Lung (tissue), 12 donors: ENCODE measurements around the gene ARFIP1. TPM values are rescaled to one million over a fixed set of nuclear protein-coding genes. Genes with fewer than 3 reads are reported as not detected.
A peak's percentile ranks its signal among the peaks of the same experiment; 100 is the strongest.

Experiments
- ATAC-seq: fragments of 200-7000 bp; cut with Tn5 transposase; one replicate; pipeline ENCODE4 v1.9.1; 2020; ENCODE audit warnings: moderate number of reproducible peaks; ENCODE audit not compliant: insufficient read depth, low FRiP score
- DNase-seq, 3 donors: peaks; one replicate each; pipeline ENCODE4 v3.0.0-alpha.2; 2013 to 2017
- H3K27ac ChIP-seq, 2 donors: one replicate each; pipeline ENCODE4 v1.5.1; 2013; ENCODE audit warnings: mild to moderate bottlenecking in 2 of 2, moderate library complexity in 2 of 2, control low read depth in 1 of 2, inconsistent platforms in 1 of 2, low read depth in 1 of 2, low read length in 1 of 2
- H3K27me3 ChIP-seq, 3 donors: one replicate each; pipeline ENCODE4 v1.5.1; 2013; ENCODE audit warnings: low read length in 2 of 3; ENCODE audit not compliant: control insufficient read depth in 3 of 3, insufficient read depth in 3 of 3
- H3K36me3 ChIP-seq, 4 donors: one replicate each; pipeline ENCODE4 v1.5.1; 2013; ENCODE audit warnings: low read length in 4 of 4, mild to moderate bottlenecking in 1 of 4, moderate library complexity in 1 of 4; ENCODE audit not compliant: control insufficient read depth in 4 of 4, insufficient read depth in 4 of 4
- H3K4me1 ChIP-seq, 5 donors: one replicate each; pipeline ENCODE4 v1.5.1; 2013; ENCODE audit warnings: low read length in 5 of 5, mild to moderate bottlenecking in 2 of 5, moderate library complexity in 1 of 5; ENCODE audit not compliant: control insufficient read depth in 5 of 5, insufficient read depth in 5 of 5
- H3K4me3 ChIP-seq: one replicate; pipeline ENCODE4 v1.5.1; 2013; ENCODE audit warnings: mild to moderate bottlenecking, control low read depth, moderate library complexity
- H3K9ac ChIP-seq, 2 donors: one replicate each; pipeline ENCODE4 v1.5.1; 2013; ENCODE audit warnings: low read length in 2 of 2, control low read depth in 1 of 2; ENCODE audit not compliant: insufficient read depth in 1 of 2
- H3K9me3 ChIP-seq, 4 donors: one replicate each; pipeline ENCODE4 v1.5.1; 2013; ENCODE audit warnings: low read length in 3 of 4, mild to moderate bottlenecking in 1 of 4, moderate library complexity in 1 of 4; ENCODE audit not compliant: control insufficient read depth in 4 of 4, insufficient read depth in 3 of 4
- CTCF ChIP-seq: IDR thresholded peaks from 2 replicates; pipeline ENCODE4 v1.5.1; 2012; ENCODE audit warnings: mild to moderate bottlenecking; ENCODE audit errors: control extremely low read depth, extremely low read depth
- WGBS, 2 donors: extraction: QIAGEN DNeasy Blood & Tissue Kit; methylation state at CpG; one replicate each; pipeline ENCODE4 v1.1.7; 2013; 5-methylcytosine and 5-hydroxymethylcytosine counted together
- polyA plus RNA-seq, 2 donors: library from polyadenylated mRNA; stranded (reverse); fragments of 200-250 nt; gene quantifications; one replicate each; pipeline ENCODE4 v1.2.1, GENCODE V29; 2013
- total RNA-seq, 2 donors: library from RNA; depleted of rRNA in 1 of 2; stranded (reverse); fragments of >200 nt in 1 of 2; gene quantifications; one replicate each; pipeline ENCODE4 v1.2.1, GENCODE V29; 2014 to 2021
- donor health status: control.
- donor health status: control.
- donor health status: Bipolar disorder and iron deficiency.
- donor health status: healthy.
- donor health status: DM: yes; HTN: yes; CAD: no.

Gene ARFIP1
- total and polyA plus RNA-seq, 4 donors, result 20.9 to 65.8 (median 25.1) TPM

GRCh38 chr4:152886201-152886600 lies 106.4 kb downstream of the ARFIP1 start:
- no peak overlapping the region for H3K9ac ChIP-seq
- no peak for TF ChIP-seq CTCF
- H3K27me3 ChIP-seq, result no peaks in the 10 kb centered on the region
- no peaks in the 10 kb centered on the region for H3K9me3 ChIP-seq
- no peak for ATAC-seq
- H3K36me3 ChIP-seq, result peaks cover 3 to 19% (median 14%) of the 10 kb centered on the region in 4 donors
- DNase-seq, result no peak
- WGBS, 2 donors, result 89 to 93% methylated on average over 1 of the region's 1 CpG
- H3K27ac ChIP-seq, result no peak overlapping the region
- H3K4me3 ChIP-seq, result no peak overlapping the region
- H3K4me1 ChIP-seq, result peaks cover 0 to 9% (median 0%) of the 10 kb centered on the region in 5 donors

GRCh38 chr4:152887981-152888380 lies 108.2 kb downstream of the ARFIP1 start:
- ATAC-seq, result no peak
- H3K36me3 ChIP-seq, result peaks cover 4 to 20% (median 14%) of the 10 kb centered on the region in 4 donors
- no peaks in the 10 kb centered on the region for H3K4me1 ChIP-seq
- no peaks in the 10 kb centered on the region for H3K27me3 ChIP-seq
- no peak overlapping the region for H3K9ac ChIP-seq
- 96 to 97% methylated on average over 6 of the region's 6 CpGs for WGBS, 2 donors
- no peak overlapping the region for H3K27ac ChIP-seq
- no peak overlapping the region for H3K4me3 ChIP-seq
- H3K9me3 ChIP-seq, result no peaks in the 10 kb centered on the region
- TF ChIP-seq CTCF, result no peak
- no peak for DNase-seq

- Histone ChIP-seq H3K27ac (no peak overlapping the region), H3K36me3 (peaks cover 2 to 16% (median 8%) of the 10 kb centered on the region in 4 donors), H3K4me1 (peaks cover 0 to 2% (median 0%) of the 10 kb centered on the region in 5 donors), H3K27me3 (no peaks in the 10 kb centered on the region), H3K9me3 (no peaks in the 10 kb centered on the region), H3K4me3 (no peak overlapping the region), H3K9ac (no peak overlapping the region)
- DNase-seq, result no peak
- TF ChIP-seq CTCF, result no peak
- ATAC-seq, result no peak
- WGBS, 2 donors, result 43 to 69% methylated on average over 2 of the region's 2 CpGs
These were observed 113.2 kb downstream of the ARFIP1 start for GRCh38 chr4:152892974-152893373.

- no peak for TF ChIP-seq CTCF
- no peak overlapping the region for H3K27ac ChIP-seq
- H3K4me1 ChIP-seq, result peaks cover 0 to 2% (median 0%) of the 10 kb centered on the region in 5 donors
- ATAC-seq (peak; percentile 63), DNase-seq (no peak)
- 64 to 66% methylated on average over 1 of the region's 1 CpG for WGBS, 2 donors
- H3K36me3 ChIP-seq, result peaks cover 0 to 11% (median 5%) of the 10 kb centered on the region in 4 donors
- H3K4me3 ChIP-seq, result no peak overlapping the region
- H3K9ac ChIP-seq, result no peak overlapping the region
- no peaks in the 10 kb centered on the region for H3K9me3 ChIP-seq
- no peaks in the 10 kb centered on the region for H3K27me3 ChIP-seq
These were observed 114.9 kb downstream of the ARFIP1 start for GRCh38 chr4:152894673-152895072.
